Lung microvascular endothelial cell (primary cell): ENCODE measurements around the gene ZNF423. TPM values are rescaled to one million over a fixed set of nuclear protein-coding genes. Genes with fewer than 3 reads are reported as not detected.
"Not testable (repeated sequence)": the region's sequence is repeated elsewhere in the genome, so short reads cannot be mapped to it uniquely, and the experiment has no call there.

Source experiments
- DNase-seq, 2 donors: peaks; one replicate each; pipeline versions ENCODE4 v3.0.0 to v3.0.0-alpha.2; 2010; ENCODE audit warnings: low read depth in 2 of 2
- total RNA-seq: library from RNA; depleted of rRNA; stranded (reverse); fragments of >200 nt; gene quantifications from 2 replicates; pipeline ENCODE4 v1.2.1, GENCODE V29; 2014

Gene ZNF423
- total RNA-seq, 1 donor from 2014 or later: 6.5 TPM

GRCh38 chr16:49588026-49588425 is 267.9 kb downstream of the ZNF423 start:
- DNase-seq: no peak

- DNase-seq: no peak
These were observed 268.4 kb downstream of the ZNF423 start for GRCh38 chr16:49587511-49587910.

GRCh38 chr16:49586466-49587450 is 269.2 kb downstream of the ZNF423 start:
- no peak for DNase-seq

GRCh38 chr16:49585143-49585832 is 270.6 kb downstream of the ZNF423 start:
- no peak for DNase-seq

- no peak for DNase-seq
These were observed 272.0 kb downstream of the ZNF423 start for GRCh38 chr16:49583911-49584310.

GRCh38 chr16:49581630-49582298 is 274.1 kb downstream of the ZNF423 start:
- DNase-seq: no peak

GRCh38 chr16:49580751-49581303 is 275.1 kb downstream of the ZNF423 start:
- DNase-seq: no peak

- no peak for DNase-seq
These were observed 277.4 kb downstream of the ZNF423 start for GRCh38 chr16:49578435-49579024.

- no peak for DNase-seq
These were observed 277.9 kb downstream of the ZNF423 start for GRCh38 chr16:49578018-49578417.

- DNase-seq: no peak
These were observed 279.0 kb downstream of the ZNF423 start for GRCh38 chr16:49576941-49577340.

GRCh38 chr16:49576173-49576494 is 279.8 kb downstream of the ZNF423 start:
- DNase-seq: no peak

GRCh38 chr16:49575346-49576172 is 280.4 kb downstream of the ZNF423 start:
- DNase-seq: no peak

- no peak for DNase-seq
These were observed 281.1 kb downstream of the ZNF423 start for GRCh38 chr16:49574826-49575225.

GRCh38 chr16:49567950-49568349 is 288.0 kb downstream of the ZNF423 start:
- DNase-seq: no peak

- DNase-seq: no peak
These were observed 289.5 kb downstream of the ZNF423 start for GRCh38 chr16:49566432-49566831.

GRCh38 chr16:49564496-49565229 is 291.2 kb downstream of the ZNF423 start:
- no peak for DNase-seq

- no peak for DNase-seq
These were observed 292.2 kb downstream of the ZNF423 start for GRCh38 chr16:49563666-49564065.

GRCh38 chr16:49562894-49563293 is 293.0 kb downstream of the ZNF423 start:
- not testable (repeated sequence) for DNase-seq

GRCh38 chr16:49562228-49562627 is 293.7 kb downstream of the ZNF423 start:
- no peak for DNase-seq
